ENCODE measurements around the gene THYN1.
A peak's percentile ranks its signal among the peaks of the same experiment; 100 is the strongest.

Gene THYN1

DNA sequence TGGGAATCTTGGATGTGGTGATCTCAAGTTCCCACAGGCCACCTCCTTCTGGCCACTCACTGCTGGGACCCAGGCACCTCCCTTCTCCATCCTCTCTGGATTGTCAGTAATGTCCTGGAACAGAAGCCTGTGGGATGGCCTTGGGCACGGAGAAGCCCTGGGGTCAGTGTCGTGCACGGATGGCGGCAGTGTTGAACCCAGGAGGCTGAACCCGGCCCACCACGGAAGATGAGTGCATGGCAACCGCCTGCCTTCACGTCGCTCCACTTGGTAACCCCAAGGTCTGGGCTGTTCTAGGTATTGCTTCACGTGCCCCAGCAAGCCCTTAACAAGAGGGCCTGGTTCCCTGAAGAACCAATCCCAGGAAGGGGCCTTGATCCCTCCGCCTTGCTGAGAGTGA is 7.1 kb downstream of the THYN1 start:
- no peak for DNase-seq

DNA sequence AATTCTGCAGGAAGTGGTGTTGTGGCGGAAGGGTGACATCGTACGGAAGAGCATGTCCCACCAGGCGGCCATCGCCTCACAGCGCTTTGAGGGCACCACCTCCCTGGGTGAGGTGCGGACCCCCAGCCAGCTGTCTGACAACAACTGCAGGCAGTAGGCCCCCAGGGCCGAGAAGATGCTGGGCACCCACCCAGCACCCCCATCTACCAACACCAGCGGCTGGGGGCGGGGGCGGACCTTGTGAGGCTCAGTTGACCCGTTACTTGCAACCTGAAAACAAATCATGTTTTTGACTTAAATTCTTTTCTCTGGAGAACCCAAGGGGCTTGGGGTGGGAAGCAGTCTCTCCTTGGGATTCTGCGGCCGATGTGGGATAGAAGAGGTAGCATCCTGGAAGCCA is 7.7 kb downstream of the THYN1 start:
- no peak for DNase-seq

DNA sequence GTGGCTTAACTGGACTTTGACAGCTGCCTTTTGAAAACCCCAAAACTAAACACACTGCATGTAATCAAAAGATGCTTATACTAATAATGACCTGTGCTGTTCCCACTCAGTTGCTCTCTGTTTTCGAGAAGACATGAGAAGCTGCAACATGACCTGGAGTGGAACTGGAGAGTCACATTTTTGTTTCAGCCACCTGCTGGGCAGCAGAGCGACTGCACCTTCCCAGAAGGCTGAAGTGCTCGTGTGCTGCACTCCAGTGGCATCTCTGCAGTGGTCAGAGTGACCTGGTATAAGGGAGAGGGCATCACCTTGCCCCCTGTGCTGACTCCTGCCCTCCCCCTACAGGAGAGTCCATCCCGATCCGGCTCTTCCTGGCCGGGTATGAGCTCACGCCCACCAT is 8.6 kb downstream of the THYN1 start:
- no peak for DNase-seq

DNA sequence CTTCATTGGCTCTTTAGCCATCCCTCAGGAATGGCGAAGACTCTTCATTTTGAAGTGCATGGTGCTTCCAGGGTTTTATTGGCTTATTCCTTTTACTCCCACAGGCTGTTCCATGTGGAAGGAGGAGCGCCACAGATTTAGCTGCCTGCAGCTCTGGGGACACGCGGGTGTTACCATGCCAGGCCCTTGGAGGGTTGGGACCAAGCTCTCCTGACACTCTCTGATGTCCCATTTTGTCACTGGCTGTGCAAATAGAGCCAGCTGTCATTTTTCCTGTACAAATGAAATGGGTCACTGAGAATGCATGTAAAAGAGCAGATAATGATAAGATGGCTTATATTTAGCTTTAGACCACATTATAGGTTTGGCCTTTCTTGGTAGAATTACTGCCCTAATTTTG is 9.2 kb downstream of the THYN1 start:
- no peak for DNase-seq

DNA sequence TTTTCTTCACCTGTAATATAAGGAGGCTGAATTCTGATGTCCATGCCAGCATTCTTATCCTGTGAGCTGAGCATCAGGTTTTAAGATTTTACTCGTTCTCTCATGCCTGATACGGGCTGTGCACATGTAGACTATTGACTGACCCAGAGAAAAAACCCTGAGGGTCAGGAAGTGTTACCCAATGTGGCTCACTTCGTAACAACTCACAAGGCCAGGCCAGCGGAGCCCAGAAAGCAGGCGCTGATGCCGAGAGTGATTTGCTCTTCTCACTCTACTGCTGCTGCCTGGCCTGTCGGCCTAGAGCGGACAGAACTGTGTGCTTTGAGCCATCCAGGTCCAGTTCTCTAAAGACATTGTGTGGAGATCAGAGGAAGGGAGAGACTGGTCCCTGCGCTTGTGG is 10.8 kb downstream of the THYN1 start:
- DNase-seq = no peak

DNA sequence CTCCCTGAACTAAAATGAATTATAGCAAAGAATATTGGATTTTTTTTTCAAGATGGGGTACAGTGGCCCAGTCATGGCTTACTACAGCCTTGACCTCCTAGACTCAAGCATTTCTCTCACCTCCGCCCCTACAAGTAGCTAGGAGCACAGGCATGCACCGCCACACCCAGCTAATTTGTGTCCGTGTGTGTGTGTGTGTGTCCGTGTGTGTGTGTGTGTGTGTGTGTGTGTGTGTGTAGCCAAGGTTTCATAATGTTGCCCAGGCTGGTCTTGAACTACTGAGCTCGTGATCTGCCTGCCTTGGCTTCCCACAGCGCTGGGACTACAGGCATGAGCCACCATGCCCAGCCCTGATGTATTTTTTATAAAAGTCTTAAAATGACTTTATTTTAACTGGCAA is 12.6 kb downstream of the THYN1 start:
- no peak for DNase-seq

DNA sequence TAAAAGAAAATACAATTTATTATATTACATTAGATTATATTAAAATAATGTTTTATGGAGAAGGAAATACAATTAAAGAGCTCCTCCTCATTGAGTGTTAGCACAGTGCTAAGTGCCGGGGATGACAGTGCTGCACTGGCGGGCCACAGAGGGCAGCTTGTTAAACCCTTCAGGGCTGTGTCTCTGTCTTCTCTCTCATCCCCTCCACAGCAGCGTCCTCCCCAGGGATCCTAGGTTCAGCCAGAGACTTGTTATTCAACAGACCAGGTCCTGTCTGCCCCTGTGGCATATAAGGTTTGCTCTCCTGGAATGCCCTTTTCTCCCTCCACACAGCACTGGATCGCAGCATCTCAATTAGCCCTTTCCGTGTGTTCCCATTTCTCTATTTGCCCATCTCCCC is 14.2 kb downstream of the THYN1 start:
- DNase-seq = no peak

DNA sequence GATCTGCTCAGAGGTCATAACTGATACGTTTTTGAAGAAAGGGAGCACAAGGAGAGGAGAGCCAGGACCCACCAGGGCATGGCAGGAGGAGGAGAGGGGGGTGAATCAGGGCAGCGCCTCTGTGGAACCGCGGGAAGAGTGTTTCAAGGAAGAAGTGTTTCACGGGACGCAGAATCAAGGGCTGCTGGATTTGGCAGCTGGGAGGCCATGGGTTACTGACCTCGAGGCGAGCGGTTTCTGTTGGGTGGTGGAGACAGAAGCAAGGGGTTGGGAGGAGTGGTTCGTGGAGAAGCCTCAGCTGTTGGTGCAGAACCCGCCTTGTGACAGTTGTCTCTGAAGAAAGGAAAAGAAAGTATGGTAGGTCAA is 15.6 kb downstream of the THYN1 start:
- DNase-seq = no peak

DNA sequence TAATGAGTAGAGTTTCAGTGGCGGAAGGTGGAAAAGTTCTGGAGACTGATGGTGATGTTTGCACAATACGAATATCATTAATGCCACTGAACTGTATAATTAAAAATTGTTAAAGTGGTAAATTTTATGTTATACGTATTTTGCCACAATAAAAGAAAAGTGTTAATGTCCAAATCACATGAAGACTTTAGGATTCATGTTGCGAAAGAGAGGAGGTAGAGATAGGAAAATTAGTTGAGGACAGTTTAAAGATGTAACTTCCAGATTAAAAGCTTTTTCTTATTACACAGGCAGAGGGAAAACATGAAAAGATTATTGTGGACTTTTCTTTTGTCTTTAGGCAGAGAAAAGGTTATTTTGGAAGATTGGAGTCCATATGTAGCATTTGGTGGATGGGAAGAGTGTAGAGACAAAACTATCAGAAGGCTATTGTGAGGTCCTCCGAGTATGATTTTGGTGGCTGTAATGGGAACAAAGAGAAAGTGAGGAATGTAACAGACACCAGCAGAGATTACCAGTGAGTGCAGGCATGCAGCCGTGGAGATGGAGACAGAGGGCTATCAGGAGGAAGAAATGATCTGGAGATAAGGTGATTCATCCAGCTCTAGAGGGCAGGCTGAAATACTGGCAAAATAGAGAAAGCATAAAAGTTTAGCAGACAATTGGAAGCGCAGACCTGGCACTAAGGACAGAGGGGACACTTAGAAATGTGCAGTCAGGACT is 16.2 kb downstream of the THYN1 start:
- DNase-seq = no peak

DNA sequence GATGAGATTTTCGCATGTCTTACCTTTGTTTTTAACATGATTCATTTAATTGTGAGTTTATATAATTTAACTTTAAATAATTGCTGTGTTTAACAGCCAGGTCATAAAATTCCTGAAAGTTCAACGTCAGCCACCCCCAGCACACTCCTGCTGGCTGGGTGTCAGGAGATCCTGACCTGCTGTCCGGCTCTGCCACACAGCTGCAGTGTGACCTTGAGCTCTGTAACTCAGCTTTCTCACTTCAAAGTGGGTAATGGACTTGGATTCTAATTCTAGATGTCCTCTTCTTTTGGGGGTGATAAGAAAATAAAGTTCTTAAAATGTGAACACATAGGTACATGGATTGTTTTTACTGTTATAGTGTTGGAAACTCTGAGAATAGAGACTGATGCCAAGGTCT is 17.8 kb downstream of the THYN1 start:
- DNase-seq = no peak

DNA sequence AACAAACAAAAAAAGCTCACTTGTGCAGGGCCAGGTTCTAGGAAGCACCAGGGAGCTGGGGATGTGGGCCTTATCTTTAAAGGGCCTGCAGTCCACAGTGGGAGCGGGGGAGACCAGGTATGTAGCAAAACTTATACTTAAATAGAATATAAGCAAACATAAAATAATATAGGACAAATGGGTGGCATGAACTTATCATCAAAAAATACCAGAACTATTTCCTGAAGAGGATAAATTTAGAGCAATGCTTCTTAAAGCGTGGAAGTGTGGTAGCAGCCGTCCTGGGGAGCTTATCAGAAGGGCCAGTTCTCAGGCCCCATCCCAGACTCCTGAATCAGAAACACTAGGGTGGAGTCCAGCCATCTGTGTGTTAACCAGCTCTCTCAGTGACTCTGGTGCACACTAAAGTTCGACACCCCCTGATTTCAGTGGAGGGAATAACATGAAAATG is 19.4 kb downstream of the THYN1 start:
- no peak for DNase-seq

DNA sequence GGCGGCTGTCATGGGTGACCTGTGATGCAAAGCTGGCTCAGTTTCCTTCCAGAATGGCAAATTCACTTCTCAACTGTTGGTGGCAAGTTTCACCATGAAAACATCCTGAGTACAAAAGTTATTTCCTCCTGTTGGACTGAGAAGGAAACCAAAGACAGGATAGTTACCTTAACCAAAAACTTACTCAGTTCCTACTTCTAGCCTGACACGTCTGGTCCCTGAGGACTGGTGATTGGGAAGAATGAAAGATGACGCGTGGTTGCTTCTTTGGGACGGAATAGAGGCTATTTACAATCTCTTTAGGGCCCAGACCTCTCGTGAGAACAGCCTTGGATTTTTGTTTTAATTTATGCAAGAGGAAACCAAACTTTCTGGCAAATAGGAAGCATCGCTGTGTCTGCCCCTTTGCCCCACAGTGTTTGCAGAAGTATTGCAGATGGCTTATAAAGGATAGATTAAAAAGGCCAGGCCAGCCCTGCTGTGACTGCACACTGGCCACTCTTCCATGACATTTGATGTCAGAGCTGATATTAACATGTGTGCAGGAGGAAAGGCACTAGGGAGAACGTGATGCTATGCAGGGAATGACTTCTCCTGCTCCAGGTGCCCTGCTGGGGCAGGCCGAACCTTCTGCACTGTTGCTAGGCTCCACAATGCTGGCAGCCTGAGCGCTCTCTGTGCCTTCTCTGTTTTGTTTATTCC is 21.0 kb downstream of the THYN1 start:
- DNase-seq = no peak

DNA sequence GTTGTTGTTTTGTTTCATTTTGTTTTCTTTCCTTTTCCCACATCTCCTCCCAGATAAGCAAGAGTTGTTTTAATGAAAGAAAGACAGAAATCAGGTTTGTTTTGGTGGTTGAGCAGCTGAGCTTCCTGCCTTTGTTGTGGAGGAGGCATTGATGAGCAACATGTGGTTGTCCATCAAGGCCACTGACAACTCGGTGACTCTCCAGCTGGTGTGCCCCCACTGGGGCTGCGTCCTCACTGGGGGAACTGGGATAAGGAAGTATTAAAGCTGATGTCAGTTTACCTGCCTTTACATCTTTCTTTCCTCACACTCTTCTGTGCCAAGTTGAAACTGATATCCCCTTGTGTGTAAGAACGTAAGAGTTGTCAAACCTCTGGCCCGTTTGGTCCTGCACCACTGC is 22.8 kb downstream of the THYN1 start:
- DNase-seq = no peak

DNA sequence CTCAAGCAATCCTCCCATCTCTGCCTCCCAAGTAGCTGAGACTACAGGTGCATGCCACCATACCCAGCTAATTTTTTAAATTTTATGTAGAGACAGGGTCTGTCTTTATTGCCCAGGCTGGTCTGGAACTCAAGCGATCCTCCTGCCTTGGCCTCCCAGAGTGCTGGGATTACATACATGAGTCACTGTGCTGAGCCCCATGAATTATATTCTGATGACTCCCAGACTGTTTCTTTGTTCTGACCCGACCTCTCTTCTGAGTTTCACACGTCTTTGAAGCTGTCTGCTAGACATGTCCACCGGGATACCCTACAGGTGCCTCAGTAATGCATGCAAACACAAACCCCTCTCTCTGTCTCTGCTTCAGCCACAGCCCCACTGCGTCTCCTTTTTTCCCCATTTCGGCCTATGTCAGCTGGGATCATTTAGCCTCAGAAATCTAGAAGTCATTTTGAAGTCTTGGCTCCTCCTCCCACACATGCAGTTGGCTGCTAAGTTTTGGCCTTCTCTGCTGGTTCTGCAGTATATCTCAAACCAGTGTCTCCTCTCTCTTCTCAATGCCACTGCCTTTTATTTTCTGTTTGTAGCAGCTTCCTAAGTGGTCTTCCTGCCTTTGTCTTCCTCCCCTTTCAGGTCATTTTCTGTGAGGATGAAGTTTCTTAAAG is 23.9 kb downstream of the THYN1 start:
- DNase-seq = no peak

DNA sequence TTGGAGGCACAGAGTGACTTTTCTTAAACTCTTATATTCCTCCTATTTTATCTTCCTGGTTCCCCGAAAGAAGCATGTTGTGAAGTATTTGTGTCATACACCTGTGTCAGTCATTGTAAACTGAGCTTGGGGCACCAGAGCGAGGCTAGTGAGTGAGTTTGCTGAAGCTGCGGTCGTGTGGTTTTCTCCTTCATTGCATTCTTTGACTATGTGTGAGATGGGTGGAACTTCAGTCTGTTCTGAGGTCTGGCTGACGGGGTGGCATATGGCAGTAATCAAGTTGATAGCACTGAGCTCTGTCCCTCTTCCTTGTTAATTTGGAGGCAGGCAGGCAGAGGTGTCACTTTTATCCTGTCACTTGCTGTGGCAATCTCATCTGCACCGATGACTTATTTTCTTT is 24.5 kb downstream of the THYN1 start:
- no peak for DNase-seq

DNA sequence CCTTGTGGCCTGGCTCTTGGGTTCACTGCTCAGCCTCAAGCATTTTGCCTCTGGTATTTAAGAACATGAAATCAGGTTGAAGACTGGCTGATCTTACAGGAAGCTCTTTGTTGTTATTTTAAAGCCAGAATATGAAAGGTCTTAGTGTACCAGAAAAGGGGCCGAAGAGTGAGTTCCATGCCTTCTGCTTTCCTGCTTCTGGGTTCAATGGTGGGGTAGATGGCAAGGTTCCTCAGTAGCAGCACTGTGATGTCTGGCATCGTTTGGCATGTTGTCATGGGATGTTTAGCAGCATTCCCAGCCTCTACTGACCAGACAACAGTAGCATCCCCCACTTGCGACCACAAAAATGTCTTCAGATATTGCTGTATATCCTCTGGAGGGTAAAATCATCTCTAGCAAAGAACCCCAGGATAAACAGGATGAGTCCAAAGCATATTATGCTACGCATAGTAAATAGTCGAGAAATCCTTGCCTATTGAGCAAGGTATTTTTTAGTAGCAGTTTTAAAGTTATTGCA is 26.3 kb downstream of the THYN1 start:
- no peak for DNase-seq

DNA sequence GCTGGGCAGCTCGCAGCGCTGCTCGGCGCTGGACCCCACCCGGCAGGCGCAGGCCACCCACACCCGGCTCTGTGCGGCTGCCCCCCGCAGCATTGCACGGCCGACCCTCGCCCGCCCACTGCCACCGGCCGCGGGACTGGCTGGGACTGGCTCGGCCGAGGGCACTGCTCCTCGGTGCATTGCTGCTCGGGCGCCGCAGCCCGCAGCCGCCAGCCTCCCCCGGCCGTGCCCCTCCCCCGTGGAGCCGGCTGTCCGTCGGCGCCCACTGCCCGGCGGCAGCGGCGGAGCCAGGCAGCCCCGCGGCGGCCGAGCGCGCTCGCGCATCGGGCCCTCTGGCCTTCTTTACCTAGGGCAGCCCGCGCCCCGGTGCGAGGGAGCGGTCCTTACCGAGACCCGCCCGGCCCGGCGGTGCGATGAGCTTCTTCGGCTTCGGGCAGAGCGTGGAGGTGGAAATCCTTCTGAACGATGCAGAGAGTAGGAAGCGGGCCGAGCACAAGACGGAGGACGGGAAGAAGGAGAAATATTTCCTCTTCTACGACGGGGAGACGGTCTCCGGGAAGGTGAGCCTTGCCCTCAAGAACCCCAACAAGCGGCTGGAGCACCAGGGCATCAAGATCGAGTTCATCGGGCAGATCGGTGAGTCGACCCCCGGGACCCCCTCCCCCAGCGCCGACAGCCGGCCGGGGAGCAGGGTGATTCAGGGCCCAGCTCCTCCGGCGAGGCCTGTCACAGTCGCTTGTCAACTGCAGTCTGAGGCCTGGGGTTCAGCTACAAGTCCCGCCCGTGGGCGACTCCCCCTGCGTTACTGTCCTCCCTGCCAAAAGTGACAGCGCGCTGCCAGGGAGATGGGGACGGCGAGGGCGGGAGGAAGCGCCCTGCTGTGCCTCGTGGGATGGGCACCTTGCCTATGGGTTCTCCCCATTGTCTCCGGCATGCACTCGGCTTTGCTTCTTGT is 28.2 kb downstream of the THYN1 start:
- DNase-seq = peak; percentile 29

DNA sequence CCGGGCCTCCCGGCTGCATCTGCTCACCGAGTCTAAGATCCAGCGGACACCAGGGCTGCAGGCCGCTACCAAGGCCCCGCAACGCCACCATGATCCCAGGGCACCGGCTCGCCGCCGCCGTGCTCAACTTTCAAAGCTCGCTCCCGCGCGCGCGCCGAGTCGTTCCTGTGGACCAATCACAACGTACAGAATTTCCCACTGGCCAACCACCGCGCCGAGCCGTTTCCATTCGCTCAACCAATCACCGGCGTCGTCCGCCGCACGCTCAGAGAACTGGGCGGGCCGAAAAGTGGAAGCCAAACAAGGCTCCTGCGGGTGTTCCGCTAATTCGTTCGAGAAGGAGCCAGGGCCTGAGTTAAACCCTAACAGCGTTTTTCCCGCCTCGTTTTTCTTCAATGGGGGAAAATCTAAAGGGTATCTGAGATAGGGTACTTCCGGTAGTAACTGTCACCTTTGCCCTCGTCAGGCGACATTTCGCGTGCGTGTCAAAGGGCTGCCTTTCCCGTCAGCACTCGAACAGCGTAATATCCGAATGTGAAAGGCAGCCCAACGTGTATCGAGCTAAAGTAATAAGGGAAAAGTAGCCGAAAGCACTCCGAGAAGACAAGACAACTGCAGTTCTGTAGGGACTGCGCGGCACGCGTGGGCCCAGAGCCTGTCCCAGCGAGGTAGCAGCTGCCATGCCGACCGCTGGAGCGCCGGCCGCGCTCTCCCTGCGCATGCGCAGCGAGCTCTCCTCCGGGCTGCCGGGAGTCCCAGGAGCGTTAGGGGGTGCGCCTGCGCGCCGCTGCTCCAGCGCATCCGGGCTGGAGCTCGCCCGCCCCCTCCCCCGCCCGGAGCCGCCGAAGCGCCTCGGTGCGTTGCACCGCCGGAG is 29.1 kb downstream of the THYN1 start, which contains the start of the genes NCAPD3 and VPS26B:
Gene NCAPD3, minus strand, starts transcription at position 132 of the 874 bp plus-strand sequence. Its CDS starts 41 bp downstream, at position 91.
Gene VPS26B, plus strand, starts transcription at position 836 of the 874 bp plus-strand sequence. CDS start 452 bp downstream, outside the sequence.
- peak; percentile 93 for DNase-seq

DNA sequence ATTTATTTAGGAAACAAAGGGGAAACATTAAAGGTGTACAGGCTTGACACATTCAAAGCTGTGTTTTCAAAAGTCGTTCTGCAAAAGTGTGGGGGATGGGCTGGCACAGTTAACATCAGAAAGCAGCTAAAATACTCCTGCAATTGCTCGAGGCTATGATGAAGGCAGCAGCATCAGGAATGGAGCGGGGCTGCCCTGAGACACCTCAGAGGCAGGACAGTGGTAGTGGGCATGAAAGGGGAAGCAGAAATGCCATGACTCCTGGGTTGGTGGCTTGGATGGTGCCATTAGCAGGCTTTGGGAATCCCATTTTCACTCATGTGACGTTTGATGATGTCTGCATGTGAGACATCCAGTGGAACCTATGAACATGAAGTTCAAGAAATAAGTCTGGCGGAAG is 30.0 kb downstream of the THYN1 start:
- no peak for DNase-seq

DNA sequence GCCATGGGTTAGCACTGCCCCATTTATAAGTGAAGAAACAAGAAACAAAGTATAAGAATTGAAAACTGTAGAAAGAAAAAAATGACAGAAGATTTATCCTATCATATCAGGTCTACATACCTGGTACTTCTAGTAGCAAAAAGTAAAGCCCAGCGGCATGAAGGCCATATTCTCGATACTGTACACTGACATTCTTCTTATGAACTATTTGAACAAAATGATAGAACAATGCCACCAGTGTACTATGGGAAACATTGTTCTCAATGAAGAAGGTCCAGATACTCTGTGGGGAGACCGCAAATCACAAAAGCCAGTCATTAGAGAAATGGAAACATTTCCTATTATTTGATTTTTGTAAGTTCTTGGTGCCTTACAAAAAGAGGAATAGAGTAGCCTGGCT is 36.3 kb downstream of the THYN1 start:
- DNase-seq = no peak

DNA sequence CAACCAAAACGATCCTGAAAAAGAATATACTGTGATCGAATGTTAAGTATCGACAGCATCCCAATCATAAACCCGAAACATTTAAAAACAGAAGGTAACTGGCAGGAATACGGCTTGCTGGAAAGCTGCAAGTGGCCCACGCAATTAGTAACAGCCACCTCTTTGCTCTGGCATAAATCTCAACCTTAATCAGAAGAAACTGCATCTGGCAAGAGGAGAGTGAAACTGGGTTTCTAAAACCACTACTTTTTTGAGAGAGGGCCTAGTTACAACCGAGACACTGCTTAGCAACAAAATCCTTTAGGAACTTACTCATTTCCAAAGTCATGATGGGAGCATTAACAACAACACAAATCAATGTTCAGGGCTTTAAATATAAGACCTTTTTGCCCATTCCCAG is 37.3 kb downstream of the THYN1 start:
- no peak for DNase-seq

Data from activated CD4-positive, alpha-beta T cell treated with anti-CD3 and anti-CD28 coated beads for 1 hour (primary cell).